HPDE6-E6E7 (cell line): ENCODE measurements around the gene PSEN1.

Source experiments
- DNase-seq: peaks from one replicate; pipeline ENCODE4 v3.0.0; 2011; ENCODE audit warnings: missing footprints; ENCODE audit errors: extremely low spot score

The PSEN1 gene

GRCh38 chr14:73217411-73217810 lies 81.1 kb downstream of the PSEN1 start:
- DNase-seq = no peak

- no peak for DNase-seq
Observed at GRCh38 chr14:73220061-73220460, 83.8 kb downstream of the PSEN1 start.

GRCh38 chr14:73220634-73221033 lies 84.3 kb downstream of the PSEN1 start:
- DNase-seq = no peak

- DNase-seq = no peak
Observed at GRCh38 chr14:73221945-73222344, 85.6 kb downstream of the PSEN1 start.

- DNase-seq = no peak
Observed at GRCh38 chr14:73223049-73223448, 86.7 kb downstream of the PSEN1 start.

GRCh38 chr14:73225496-73225895 lies 89.2 kb downstream of the PSEN1 start:
- no peak for DNase-seq

GRCh38 chr14:73227812-73228781 lies 91.8 kb downstream of the PSEN1 start:
- no peak for DNase-seq

- DNase-seq = no peak
Observed at GRCh38 chr14:73230051-73230450, 93.7 kb downstream of the PSEN1 start.

GRCh38 chr14:73231981-73232851 lies 95.9 kb downstream of the PSEN1 start:
- DNase-seq = no peak

GRCh38 chr14:73232984-73233383 lies 96.7 kb downstream of the PSEN1 start:
- no peak for DNase-seq

GRCh38 chr14:73233564-73233963 lies 97.3 kb downstream of the PSEN1 start:
- DNase-seq = no peak

- no peak for DNase-seq
Observed at GRCh38 chr14:73234029-73234428, 97.7 kb downstream of the PSEN1 start.

GRCh38 chr14:73234586-73235394 lies 98.5 kb downstream of the PSEN1 start:
- DNase-seq = no peak

- DNase-seq = no peak
Observed at GRCh38 chr14:73235531-73236155, 99.3 kb downstream of the PSEN1 start.

- DNase-seq = no peak
Observed at GRCh38 chr14:73236157-73236556, 99.8 kb downstream of the PSEN1 start.

GRCh38 chr14:73236752-73237218 lies 100.5 kb downstream of the PSEN1 start:
- DNase-seq = no peak

GRCh38 chr14:73237219-73237785 lies 101.0 kb downstream of the PSEN1 start, which contains the start of gene PAPLN:
Gene PAPLN (plus strand): TSS chr14:73237506. CDS start chr14:73239779, 2,273 bp downstream.
- no peak for DNase-seq

GRCh38 chr14:73237786-73238423 lies 101.6 kb downstream of the PSEN1 start:
- DNase-seq = no peak

- DNase-seq = no peak
Observed at GRCh38 chr14:73238424-73238852, 102.1 kb downstream of the PSEN1 start.

- no peak for DNase-seq
Observed at GRCh38 chr14:73238941-73239340, 102.6 kb downstream of the PSEN1 start.
